Endothelial cell of umbilical vein (primary cell): Measurements from ENCODE around the gene APRT.

Source experiments
- CTCF ChIP-seq, 2 donors: IDR thresholded peaks; 1 replicate in 1 of 2; 2 replicates in 1 of 2; pipeline ENCODE4 v1.5.1; 2011; ENCODE audit warnings: low read length in 2 of 2, mild to moderate bottlenecking in 2 of 2, moderate library complexity in 2 of 2, control low read depth in 1 of 2, inconsistent platforms in 1 of 2, low read depth in 1 of 2; ENCODE audit not compliant: insufficient read depth in 1 of 2; ENCODE audit errors: extremely low read depth in 1 of 2
- EZH2 ChIP-seq: IDR thresholded peaks from 2 replicates; pipeline ENCODE4 v1.6.1; 2012; ENCODE audit warnings: borderline replicate concordance, low read depth, mild to moderate bottlenecking, moderate library complexity, low read length, inconsistent platforms; ENCODE audit not compliant: severe bottlenecking
- JUN ChIP-seq: IDR thresholded peaks from 2 replicates; pipeline ENCODE4 v1.6.1; 2011; ENCODE audit warnings: borderline replicate concordance, low read depth; ENCODE audit not compliant: insufficient read length, insufficient read depth
- POLR2A ChIP-seq: IDR thresholded peaks from 2 replicates; pipeline ENCODE4 v1.6.1; 2012; ENCODE audit warnings: low read depth, mild to moderate bottlenecking, control low read depth, low read length
- POLR2AphosphoS5 ChIP-seq: IDR thresholded peaks from 2 replicates; pipeline ENCODE4 v1.6.1; 2012; ENCODE audit warnings: low read depth, mild to moderate bottlenecking, control low read depth, low read length, moderate library complexity; ENCODE audit not compliant: insufficient read depth

GRCh38 chr16:88828711-88829110 lies 17.0 kb upstream of the APRT start:
- TF ChIP-seq CTCF (IDR thresholded peaks at IDR 0.05; ENCODE audit: extremely low read depth in 1 of 2, insufficient read depth in 1 of 2, low read depth in 1 of 2, low read length in 2 of 2) = no peak
- TF ChIP-seq EZH2 = no peak
- no peak for TF ChIP-seq POLR2A
- TF ChIP-seq POLR2AphosphoS5 = no peak
- no peak for TF ChIP-seq JUN
